ENCODE measurements around the gene PRKAR1B. TPM values are rescaled to one million over a fixed set of nuclear protein-coding genes. Genes with fewer than 3 reads are reported as not detected.
A peak's percentile ranks its signal among the peaks of the same experiment; 100 is the strongest.

PRKAR1B gene
- total and polyA plus RNA-seq, 8 donors = 2.5 to 8.4 (median 5.3) TPM

GRCh38 chr7:607938-608337 is 119.1 kb downstream of the PRKAR1B start:
- FAIRE-seq (no peak), DNase-seq (peak in 1 of 6 donors; percentile 32)
- no peaks in the 10 kb centered on the region for H3K4me1 ChIP-seq

DNA sequence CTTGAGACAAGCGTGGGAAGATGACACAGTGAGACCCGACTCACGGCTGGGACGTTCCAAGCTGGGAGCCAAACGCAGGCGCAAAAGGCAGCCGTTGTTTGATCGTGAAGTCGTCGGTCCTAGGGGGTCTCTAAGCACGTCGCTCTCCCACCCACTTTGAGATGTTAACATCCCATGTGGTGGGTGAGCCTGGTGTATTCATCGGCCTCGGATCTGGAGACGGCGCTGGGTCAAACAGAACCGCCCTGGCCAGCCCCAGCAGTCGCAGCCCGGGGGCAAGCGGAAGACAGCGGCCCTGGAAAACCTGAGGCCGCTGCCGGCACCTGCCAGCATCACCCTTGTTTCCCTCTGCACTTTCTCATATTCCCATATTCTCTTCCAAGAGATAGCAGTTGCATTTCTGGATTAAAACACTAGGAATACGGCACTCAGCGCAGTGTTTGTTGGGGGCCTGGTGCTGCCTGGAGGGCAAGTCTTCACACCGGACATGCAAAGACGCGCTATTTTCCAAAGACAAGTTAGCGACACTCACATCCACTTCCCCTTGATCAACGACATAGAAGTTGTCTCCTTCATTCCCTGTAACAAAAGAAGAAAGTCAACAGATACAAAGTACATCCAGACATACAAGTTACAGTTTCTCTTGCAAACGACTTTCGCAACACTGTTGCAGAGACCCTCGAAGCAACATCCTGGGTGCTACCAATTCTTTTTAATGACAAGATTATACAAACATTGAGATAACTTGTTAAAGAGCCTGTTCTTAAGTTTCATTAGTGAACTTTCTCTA is 121.2 kb downstream of the PRKAR1B start:
- Histone ChIP-seq H3K36me3 (no peaks in the 10 kb centered on the region), H3K27ac (peak overlapping the region in 1 of 4 donors; percentile 73), H3K4me3 (no peak overlapping the region), H3K4me1 (no peaks in the 10 kb centered on the region), H3K9me3 (no peaks in the 10 kb centered on the region), H3K27me3 (no peaks in the 10 kb centered on the region)
- DNase-seq (no peak), ATAC-seq (no peak), FAIRE-seq (no peak)
- intact Hi-C loops (cut with DNase I) = no loop called here
- WGBS, 2 donors = 89 to 92% methylated on average over 33 of the region's 33 CpGs
- TF ChIP-seq CTCF (IDR thresholded peaks at IDR 0.05) = no peak

More at GRCh38 chr7:607938-608337, 119.1 kb downstream of the PRKAR1B start:
- H3K4me3 ChIP-seq = no peak overlapping the region
- intact Hi-C loops (cut with DNase I) = no loop called here
- no peaks in the 10 kb centered on the region for H3K27me3 ChIP-seq
- no peak overlapping the region for H3K27ac ChIP-seq
- no peaks in the 10 kb centered on the region for H3K36me3 ChIP-seq
- no peaks in the 10 kb centered on the region for H3K9me3 ChIP-seq
- no peak for TF ChIP-seq CTCF (IDR thresholded peaks at IDR 0.05)
- no peak for ATAC-seq
- WGBS, 2 donors = 86 to 91% methylated on average over 13 of the region's 13 CpGs

GRCh38 chr7:604884-605531 is 122.1 kb downstream of the PRKAR1B start:
- Histone ChIP-seq H3K27me3 (no peaks in the 10 kb centered on the region), H3K4me1 (no peaks in the 10 kb centered on the region), H3K9me3 (no peaks in the 10 kb centered on the region), H3K4me3 (no peak overlapping the region), H3K36me3 (no peaks in the 10 kb centered on the region), H3K27ac (peak overlapping the region in 2 of 4 donors; percentile 66 to 73)
- WGBS, 2 donors = 88 to 91% methylated on average over 28 of the region's 28 CpGs
- ATAC-seq (peak in 2 of 4 donors; percentile 8 to 48), DNase-seq (peak in 2 of 6 donors; percentile 48 to 52), FAIRE-seq (no peak)
- intact Hi-C loops (cut with DNase I) = no loop called here
- no peak for TF ChIP-seq CTCF (IDR thresholded peaks at IDR 0.05)

GRCh38 chr7:604001-604883 is 122.8 kb downstream of the PRKAR1B start:
- Histone ChIP-seq H3K4me1 (no peaks in the 10 kb centered on the region), H3K4me3 (no peak overlapping the region), H3K9me3 (no peaks in the 10 kb centered on the region), H3K27ac (peak overlapping the region in 3 of 4 donors; percentile 28 to 73 (median 66)), H3K27me3 (no peaks in the 10 kb centered on the region), H3K36me3 (no peaks in the 10 kb centered on the region)
- ATAC-seq = peak in 3 of 4 donors; percentile 69 to 82 (median 81)
- 79 to 82% methylated on average over 37 of the region's 37 CpGs for whole genome bisulfite sequencing, 2 donors
- intact Hi-C loops (cut with DNase I) = no loop called here
- DNase-seq = peak in 4 of 6 donors; percentile 34 to 64 (median 62)
- FAIRE-seq = no peak
- no peak for TF ChIP-seq CTCF (IDR thresholded peaks at IDR 0.05)
